GM19438 (cell line): ENCODE results near the gene TMEM63B.
"Not testable (repeated sequence)": the region's sequence is repeated elsewhere in the genome, so short reads cannot be mapped to it uniquely, and the experiment has no call there.

Source experiments
- ATAC-seq: cut with Tn5 transposase; IDR thresholded peaks from one replicate; pipeline ENCODE4 v1.9.1; 2021; ENCODE audit warnings: low read depth; ENCODE audit not compliant: unreplicated experiment

Gene TMEM63B

GRCh38 chr6:44093750-44094402, 33.5 kb upstream of the TMEM63B start:
- ATAC-seq, result no peak

DNA sequence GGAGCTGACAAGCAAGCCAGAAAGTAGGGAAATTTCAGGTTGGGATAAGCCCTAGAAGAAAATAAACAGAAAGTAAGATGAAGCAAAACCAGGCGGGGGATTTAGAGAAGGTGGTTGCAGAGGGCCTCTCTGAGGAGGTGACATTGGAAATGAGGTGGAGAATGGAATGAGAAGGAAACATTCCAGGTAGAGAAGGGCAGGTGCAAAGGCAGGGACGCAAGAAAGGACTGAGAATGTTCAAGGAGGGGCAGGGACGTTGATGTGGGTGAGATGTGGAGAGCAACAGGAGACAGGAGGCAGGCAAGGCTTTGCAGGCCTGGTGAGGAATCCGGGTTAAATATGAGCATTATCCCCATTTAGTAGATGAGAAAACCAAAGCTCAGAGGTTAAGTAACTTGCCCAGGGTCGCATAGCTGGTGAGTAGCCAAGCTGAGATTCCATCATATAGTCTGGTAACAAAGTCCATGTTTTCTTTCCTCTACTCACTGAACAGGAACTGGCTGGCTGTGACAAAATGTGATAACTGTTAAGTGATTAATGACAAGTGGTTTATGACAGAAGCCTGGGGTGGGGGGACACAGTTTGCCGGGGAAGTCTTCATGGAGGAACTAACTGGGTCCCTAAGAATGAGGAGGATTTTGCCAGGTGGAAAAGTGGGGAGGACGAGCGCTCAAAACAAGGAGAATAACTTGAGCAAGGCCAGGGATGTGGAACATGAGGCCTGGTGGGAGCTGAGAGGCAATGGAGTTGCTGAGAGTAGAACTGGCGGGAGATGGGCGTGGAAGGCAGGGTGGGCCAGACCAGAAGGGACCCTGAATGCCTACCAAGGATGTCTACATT, 32.7 kb upstream of the TMEM63B start:
- no peak for ATAC-seq

- not testable (repeated sequence) for ATAC-seq
Observed at GRCh38 chr6:44095243-44095623, 32.1 kb upstream of the TMEM63B start.

DNA sequence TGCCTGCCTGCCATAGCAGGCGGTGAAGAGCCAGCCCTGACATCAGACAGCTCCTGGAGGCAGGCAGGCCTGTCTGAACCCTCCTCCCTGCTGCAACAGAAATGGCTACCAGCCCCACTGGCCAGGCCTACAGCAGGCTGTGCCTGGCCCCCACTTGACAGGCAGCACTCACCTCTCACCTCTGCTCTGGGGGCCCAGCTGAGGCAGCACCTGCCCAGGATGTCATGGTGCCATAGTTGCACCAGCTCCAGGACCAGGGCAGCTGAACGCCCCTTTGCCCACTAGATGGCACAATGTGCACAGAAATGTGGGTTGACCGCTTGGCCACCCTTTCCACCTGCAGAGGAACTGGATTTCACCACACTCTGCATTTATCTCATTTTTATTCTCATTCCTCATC, 30.7 kb upstream of the TMEM63B start:
- no peak for ATAC-seq

DNA sequence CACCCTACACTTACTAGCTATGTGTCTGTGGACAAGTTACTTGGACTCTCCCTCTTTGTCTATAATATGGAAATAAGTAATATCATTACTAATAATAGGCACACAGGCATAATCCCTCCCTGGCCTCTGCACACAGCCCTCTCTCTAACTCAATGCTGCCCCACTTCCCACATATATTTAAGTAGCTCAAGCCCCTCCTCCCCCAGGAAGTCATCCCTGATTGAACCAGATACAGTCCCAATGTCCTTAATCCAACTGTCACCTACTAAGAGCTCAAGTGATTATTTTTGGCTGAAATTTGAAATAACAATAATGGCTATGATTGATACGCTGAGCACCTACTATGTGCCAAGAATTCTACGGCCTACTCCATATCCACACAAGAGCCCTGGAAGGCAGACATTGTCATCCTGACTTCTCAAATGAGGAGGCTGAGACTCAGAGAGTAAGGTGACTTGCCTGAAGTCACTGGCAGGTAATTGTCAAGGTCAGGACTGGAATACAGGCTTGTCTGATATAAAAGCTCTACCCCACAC, 29.5 kb upstream of the TMEM63B start:
- no peak for ATAC-seq

DNA sequence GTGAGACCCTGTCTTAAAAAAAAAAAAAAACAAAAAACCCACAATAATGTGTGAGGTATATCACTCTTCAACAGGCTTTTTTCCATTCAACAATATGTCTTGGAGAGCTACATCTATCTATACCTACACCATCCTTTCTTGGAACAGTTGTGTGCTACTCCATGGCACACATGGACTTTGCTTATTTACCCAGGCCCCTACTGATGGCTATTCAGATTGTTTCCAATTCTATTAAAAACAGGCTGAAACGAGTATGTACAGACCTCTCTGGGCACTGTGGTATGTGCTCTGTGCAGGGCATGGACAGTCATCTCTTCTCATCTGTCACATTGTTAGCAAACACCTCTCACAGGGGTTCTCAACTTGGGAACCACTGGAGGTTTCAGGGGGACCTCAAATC, 28.2 kb upstream of the TMEM63B start:
- no peak for ATAC-seq

- ATAC-seq, result no peak
Observed at GRCh38 chr6:44100088-44100550, 27.2 kb upstream of the TMEM63B start.

DNA sequence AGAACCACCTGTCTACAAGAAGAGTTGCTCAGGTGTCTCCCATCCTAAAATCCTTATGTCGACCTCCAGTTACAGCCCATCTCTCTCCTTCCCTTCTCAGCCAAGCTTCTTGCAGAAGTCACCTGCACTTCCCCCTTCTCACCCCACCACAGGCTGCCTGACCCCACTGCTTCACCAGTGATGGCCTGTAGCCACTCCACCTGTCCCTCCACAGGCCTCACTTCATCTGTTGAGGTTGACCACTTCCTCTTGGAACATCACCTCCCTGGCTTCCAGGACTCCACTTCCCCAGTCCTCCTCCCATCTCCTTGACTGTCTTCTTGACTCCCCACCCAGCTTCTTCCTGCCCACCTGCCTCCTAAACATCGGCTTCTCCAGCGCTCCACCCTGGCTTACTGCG, 25.5 kb upstream of the TMEM63B start:
- no peak for ATAC-seq

DNA sequence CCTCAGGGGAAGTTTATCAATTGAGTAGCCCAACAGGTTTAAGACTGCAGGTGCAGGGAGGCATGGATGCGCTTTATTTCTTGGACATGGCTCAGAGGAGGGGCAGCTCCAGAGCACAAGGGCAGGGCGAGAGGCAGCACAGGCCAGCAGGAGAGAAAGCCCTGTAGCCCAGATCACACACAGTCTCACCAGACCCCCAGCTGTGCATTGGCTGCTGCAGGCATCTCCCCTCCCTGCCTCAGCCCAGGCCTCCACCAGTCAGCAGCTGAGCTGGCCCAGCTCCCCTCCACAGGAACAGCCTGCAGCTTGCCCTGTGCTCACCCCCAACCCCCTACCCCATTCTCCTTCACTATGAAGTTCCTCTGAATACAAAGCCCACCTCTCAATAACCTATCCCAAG, 24.8 kb upstream of the TMEM63B start:
- ATAC-seq, result no peak

GRCh38 chr6:44104481-44105021, 22.8 kb upstream of the TMEM63B start:
- ATAC-seq, result no peak

DNA sequence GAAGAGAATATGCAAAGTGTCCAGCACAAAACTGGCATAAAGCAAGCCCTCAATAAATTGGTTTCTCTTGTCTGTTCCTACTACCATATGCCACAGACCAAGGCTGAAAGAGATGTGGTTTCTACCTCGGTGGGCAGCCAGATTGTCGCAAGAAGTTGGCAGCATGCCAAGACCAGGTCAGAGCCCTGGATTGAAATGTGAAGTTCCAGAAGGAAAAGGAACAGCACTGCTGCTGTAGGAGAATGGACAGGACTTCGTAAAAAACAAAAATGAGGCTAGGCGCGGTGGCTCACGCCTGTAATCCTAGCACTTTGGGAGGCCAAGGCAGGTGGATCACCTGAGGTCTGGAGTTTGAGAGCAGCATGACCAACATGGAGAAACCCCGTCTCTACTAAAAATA, 22.2 kb upstream of the TMEM63B start:
- no peak for ATAC-seq

DNA sequence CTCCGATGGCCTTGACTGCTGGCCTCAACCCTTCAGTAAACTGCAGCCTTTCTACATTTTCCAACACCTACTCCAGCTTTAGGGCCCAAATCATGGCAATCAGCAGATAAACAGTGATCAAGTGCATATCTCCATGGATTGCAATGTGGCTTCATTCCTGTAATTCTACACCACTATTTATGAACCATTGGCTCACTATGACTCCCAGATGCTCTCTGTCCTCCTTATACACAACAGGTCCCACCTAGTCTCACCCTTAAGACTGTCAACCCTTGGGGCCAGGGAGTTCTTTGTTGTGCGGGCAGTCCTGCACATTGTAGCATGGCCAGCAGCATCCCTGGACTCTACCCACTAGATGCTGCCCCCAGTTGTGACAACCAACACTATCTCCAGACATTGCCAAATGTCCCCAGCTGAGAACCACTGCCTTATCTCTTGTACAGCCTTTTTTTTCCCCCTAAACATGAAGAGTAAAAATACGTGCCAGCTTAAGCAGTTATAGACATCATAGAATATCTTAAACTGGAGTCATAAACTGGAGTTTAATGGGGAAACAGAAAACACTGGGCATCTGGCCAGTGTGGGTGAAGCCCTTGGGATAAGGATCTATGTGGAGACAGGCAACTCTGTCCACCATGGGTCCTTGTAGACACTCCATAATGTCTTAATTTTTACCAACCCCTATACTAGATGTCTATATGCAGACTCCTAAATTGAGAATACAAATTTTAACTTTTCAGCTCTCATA, 21.2 kb upstream of the TMEM63B start:
- ATAC-seq, result no peak

DNA sequence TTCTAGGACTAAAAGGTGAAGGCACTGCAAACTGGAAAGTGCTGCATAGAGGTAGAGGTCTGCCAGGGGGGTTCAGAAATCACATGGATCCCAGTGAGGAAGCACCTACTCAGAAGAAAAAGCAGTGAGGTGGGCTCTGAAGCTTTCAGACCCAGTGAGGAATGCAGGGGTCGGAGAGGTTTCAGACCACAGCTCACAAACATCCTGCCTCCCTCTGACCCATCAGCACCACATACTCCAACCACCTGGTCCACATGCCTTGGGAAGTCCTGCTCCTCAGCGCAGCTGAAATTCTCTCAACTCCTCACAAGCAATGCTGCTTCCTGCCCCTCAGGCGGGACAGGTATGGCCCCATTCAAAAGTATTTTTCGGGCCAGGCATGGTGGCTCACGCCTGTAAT, 20.3 kb upstream of the TMEM63B start:
- ATAC-seq, result no peak

DNA sequence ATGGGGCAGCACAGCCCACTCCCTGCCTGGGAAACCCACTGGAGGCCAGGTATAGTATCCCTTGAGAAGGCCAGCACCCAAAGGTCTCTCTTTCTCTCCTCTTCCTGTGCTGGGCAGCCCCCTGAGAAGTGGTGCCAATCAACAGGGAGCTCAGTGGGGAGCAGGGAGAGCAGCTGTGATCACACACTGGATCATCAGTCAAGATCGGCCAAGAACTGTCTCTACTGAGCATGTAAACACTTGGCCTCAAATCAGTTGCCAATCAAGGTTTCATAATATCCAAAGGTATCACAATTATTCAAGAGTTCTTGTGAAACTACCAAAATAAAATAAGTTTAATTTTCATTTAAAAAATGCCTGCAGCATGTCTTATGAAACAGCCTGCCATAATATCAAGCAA, 18.9 kb upstream of the TMEM63B start:
- ATAC-seq, result no peak

DNA sequence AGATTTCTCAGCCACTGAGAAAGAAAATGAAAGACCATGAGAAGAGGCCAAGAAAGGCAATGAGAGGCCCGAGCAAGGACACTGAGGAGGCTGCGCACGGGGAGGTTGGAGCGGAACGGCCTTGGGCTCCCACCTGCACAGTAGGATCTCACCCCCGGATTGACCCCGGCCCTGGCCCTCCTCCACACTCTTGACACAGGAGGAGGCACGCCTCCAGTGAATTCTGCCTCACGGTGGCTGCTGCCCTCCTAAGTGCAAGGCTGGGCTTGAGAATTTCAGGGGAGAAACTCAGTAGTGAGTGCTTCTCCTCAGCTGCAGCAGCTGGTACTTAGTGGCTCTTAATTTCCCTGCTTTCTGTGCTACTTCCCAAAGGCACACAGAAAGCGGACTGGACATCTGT, 18.1 kb upstream of the TMEM63B start:
- no peak for ATAC-seq

GRCh38 chr6:44110005-44110676, 17.2 kb upstream of the TMEM63B start:
- no peak for ATAC-seq

DNA sequence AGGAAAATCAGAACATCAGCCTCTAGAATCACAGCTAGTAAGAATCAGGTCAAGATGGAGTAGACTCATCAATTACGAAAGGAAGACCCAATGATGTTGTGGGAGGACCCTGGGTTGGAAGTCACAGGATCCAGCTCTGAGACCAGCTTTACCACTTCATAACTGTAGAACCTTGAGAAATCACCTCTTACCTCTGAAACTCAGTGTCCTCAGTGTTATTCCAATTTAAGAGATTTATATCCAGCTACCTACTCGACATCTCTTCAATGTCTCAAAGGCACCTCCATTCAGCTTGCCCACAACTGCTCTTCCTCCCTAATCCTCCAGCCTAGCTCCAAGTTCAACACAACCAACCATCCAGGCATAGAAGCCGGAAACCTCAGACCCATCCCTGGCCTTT, 16.4 kb upstream of the TMEM63B start:
- no peak for ATAC-seq

GRCh38 chr6:44111434-44112417, 15.6 kb upstream of the TMEM63B start:
- ATAC-seq, result no peak

DNA sequence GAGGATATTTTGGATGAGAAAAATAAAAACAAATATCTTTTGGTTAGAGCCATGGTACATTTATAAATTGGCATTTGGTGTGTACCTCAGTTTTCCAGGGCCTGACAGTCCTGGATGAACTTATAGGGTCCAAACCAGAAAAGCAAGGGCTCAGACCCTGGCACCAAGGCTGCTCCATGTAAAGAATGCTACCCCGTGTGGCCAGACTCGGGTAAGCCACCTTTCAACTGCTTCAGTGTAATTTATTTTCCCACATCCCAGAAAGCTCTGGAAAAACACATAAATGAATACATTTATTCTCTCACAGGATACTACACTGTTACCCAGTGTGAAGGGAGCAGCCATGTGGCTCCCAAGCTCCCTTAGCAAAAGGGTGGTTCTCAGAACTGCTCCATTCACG, 13.9 kb upstream of the TMEM63B start:
- ATAC-seq, result no peak
